Esophagus muscularis mucosa (tissue), 4 donors: ENCODE results near the gene PRDM16.

Source experiments
- EP300 ChIP-seq: sonication (generic); formaldehyde crosslinking; IDR thresholded peaks from one replicate; pipeline ENCODE4 v1.6.1; 2017; ENCODE audit warnings: antibody characterized with exemption
- POLR2A ChIP-seq: fragments of 450-650 bp; IDR thresholded peaks from one replicate; pipeline ENCODE4 v1.6.1; 2017; ENCODE audit warnings: antibody characterized with exemption, moderate library complexity, mild to moderate bottlenecking, low read depth
- POLR2AphosphoS5 ChIP-seq, 2 donors: sonication (generic); formaldehyde crosslinking; IDR thresholded peaks; one replicate each; pipeline ENCODE4 v1.6.1; 2017; ENCODE audit warnings: antibody characterized with exemption in 2 of 2
- TF ChIP-seq, protein P1 (sequence below), 3 experiments: fragments of 200-600 bp in 2 of 3; fragments of 450-650 bp in 1 of 3; sonication (generic) in 2 of 3; IDR thresholded peaks; one replicate each; pipeline ENCODE4 v1.5.1; 2017 to 2019; ENCODE audit warnings: antibody characterized with exemption in 3 of 3, mild to moderate bottlenecking in 2 of 3, moderate library complexity in 1 of 3

DNA sequence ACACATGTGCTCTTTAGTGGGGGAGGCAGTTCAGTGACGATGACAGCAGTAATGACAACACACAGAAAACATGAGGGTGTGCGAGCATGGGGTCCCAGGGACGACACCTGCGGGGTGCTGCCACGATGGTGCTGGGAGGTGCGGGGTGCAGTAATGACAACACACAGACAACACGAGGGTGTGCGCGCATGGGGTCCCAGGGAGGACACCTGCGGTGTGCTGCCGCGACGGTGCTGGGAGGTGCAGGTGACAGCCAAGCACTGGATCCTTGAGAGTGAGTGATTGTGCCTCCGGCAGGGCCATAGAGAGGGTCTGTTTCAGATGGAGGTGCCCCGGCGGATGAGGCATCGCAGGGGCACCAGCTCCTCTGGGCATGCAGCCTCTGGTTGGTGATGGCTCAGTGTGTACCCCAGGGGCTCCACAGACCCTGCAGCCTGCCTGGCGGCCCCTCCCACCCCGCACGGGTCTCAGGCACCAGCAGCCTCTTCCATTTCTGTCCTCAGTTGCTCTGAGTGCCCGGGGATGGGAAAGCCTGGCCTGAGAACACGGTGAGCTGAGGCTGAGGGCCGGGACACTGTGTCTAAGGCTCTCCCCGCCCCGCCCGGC, 193.8 kb downstream of the PRDM16 start:
- TF ChIP-seq, protein P1, sequence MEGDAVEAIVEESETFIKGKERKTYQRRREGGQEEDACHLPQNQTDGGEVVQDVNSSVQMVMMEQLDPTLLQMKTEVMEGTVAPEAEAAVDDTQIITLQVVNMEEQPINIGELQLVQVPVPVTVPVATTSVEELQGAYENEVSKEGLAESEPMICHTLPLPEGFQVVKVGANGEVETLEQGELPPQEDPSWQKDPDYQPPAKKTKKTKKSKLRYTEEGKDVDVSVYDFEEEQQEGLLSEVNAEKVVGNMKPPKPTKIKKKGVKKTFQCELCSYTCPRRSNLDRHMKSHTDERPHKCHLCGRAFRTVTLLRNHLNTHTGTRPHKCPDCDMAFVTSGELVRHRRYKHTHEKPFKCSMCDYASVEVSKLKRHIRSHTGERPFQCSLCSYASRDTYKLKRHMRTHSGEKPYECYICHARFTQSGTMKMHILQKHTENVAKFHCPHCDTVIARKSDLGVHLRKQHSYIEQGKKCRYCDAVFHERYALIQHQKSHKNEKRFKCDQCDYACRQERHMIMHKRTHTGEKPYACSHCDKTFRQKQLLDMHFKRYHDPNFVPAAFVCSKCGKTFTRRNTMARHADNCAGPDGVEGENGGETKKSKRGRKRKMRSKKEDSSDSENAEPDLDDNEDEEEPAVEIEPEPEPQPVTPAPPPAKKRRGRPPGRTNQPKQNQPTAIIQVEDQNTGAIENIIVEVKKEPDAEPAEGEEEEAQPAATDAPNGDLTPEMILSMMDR (IDR thresholded peaks at IDR 0.05): no peak
- TF ChIP-seq POLR2A: no peak
- no peak for TF ChIP-seq POLR2AphosphoS5 (IDR thresholded peaks at IDR 0.05)
- no peak for TF ChIP-seq EP300
